HG03521 (cell line): ENCODE data around the gene FADS2.

ENCODE experiments used
- ATAC-seq: cut with Tn5 transposase; IDR thresholded peaks from one replicate; pipeline ENCODE4 v1.9.1; 2021; ENCODE audit warnings: mild to moderate bottlenecking, moderate library complexity; ENCODE audit not compliant: unreplicated experiment

The FADS2 gene

DNA sequence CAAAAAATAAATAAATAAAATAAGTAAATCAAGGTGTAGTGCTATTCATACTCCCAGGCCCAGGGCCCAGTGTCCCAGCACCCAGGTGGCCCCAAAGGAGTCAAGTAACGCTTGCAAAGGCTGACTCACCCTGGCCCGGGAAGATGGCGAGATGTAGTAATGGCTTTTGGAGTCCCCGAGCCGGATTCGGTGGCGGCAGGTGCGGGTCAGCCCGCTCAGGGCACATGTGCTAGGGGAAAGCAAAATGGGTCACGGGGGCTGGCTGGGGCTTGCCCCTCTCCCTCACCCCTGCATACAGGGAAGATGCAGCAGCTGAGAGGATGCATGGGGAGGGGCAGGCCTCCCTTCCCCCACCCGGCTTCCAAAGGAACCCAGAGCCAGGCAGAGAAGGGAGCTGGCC, 74.2 kb downstream of the FADS2 start:
- no peak for ATAC-seq

DNA sequence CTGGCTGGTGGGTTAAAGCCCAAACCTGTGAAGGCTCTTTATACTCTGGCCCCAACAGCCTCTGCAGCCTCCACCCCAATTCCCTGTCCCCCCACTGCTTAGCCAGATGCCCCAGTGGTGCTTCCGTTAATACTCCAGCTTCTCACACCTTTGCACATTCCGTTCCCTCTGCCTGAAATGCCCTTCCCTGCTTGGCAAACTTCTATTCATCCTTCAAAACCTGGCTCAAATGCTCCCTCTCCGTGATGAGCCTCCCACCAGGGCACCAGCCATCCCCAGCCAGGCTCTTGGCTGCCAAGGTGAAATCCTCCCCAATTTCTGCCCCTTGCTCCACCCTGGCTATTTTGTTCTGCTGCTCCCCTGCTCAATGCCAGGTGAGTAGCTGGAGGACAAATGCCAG, 75.7 kb downstream of the FADS2 start:
- no peak for ATAC-seq

DNA sequence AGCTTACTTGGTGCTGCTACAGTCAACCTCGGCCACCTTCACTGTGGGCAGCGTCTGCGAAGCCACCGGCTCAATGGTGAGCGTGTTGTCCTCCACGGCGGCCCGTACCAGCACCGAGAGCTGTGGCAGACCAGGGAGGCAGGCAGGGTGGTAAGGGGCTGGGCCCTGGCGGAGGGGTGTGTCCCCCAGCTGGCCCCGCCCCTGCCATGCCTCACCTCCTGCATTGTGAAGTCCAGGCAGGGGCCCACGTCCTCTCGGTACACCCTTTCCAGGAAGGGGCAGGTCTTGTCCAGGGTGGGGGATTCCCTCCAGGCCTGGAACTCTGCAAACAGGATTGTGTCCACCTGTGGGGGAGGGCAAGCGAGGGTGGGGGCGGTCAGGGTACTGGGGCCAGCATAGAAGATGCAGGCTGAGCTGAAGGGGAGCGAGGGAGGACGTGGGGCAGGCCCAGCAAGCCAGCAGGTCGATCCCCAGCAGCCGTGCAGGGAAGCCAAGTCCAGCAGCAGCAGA, 76.5 kb downstream of the FADS2 start:
- no peak for ATAC-seq

DNA sequence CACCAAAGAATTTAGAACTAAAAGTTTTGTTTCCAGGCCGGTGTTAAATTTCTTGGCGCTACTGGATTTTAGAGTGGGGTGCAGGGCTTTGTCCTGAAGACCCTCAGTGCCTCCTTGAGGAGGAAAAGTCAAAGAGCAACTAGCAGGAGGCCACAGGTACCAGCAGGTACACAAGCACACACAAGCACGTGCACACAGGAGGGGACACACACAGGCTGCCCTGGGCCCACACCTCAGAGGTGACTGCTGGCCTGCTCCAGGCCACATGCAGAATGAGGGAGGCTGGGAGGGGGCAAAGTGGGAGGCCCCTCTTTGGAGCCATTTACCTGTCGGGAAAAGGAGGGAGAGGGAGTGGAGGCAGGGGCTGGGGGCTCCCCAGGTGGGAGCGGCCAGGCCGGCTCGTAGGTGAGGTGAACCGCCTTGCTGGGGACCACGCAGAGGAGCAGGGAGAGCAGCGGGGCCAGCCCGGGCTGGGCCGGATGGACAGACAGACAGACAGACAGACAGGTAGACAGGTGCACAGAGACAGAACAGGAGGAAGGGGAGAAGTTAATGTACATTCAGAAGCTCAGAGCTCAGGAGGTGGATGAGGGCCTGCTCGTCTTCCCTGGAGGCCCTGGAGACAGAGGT, 77.1 kb downstream of the FADS2 start:
- no peak for ATAC-seq

DNA sequence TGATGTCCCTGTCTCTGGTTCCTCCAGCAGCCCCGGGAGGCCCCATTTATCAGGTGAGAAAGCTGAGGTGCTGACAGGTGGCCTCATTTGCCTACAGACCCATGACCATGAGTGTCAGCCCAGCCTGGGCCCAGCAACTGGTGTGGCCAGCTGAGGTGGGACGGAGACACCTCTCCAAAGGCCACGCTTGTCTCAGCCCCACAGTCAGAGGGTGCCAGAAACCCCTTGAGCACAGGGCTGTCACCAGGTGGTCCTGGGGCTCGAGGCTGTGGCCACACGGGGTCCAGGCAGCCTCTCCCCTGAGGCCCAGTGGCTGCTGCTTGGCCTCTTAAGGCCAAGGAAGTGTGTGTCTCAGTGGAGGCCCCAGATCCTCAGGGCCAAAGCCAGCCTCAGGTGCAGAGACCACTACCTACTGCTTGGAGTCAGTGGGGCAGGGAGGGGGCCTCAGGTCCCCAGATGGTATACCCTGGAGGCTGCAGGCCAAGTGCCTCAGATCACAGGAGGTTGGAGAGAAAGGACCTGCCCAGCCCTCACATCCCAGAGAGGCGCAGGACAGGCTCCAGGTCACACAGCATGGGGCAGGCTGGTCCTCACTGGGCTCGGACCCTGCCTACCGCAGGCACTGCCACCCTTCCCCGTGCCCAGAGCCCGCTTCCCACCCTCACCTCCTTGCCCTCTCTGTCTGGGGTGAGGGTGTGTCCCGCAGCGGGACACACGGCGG, 77.9 kb downstream of the FADS2 start:
- no peak for ATAC-seq

DNA sequence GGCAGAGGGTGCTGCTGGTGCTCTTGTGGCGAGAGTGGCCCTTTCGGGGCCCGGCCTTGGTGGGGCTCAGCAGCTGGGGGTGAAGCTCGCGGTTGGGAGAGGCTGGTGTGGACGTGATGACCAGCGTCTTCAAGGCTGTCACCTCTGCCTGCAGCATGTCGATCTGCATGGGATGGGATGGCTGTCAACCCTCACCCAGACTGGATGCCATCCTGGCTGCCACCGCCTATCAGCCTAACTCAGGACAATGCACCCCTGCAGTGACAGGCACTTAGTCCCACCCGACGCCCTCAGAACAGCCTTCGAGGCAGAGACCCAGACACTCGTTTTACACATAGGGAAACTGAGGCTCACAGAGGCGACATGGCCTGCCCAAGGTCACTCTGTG, 78.4 kb downstream of the FADS2 start:
- ATAC-seq, result no peak

DNA sequence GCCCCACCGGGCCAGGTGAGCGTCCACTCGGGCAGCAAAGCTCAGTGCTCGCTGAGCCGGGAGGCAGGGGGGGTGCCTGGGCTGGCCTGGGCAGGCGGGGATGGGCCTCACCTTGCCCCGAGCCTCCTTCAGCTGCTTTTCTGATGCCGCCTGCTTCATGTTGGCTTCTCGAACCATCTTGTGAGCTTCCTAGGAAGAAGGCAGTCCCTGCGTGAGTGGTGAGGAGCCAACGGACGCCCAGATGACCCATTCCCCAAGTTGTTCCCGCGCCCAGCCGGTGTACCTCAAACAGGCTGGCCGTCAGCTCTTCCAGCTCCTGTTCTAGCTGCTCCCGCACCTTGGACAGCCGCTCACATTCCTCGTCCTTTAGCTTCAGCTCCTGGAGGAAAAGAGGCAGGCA, 79.2 kb downstream of the FADS2 start:
- no peak for ATAC-seq

DNA sequence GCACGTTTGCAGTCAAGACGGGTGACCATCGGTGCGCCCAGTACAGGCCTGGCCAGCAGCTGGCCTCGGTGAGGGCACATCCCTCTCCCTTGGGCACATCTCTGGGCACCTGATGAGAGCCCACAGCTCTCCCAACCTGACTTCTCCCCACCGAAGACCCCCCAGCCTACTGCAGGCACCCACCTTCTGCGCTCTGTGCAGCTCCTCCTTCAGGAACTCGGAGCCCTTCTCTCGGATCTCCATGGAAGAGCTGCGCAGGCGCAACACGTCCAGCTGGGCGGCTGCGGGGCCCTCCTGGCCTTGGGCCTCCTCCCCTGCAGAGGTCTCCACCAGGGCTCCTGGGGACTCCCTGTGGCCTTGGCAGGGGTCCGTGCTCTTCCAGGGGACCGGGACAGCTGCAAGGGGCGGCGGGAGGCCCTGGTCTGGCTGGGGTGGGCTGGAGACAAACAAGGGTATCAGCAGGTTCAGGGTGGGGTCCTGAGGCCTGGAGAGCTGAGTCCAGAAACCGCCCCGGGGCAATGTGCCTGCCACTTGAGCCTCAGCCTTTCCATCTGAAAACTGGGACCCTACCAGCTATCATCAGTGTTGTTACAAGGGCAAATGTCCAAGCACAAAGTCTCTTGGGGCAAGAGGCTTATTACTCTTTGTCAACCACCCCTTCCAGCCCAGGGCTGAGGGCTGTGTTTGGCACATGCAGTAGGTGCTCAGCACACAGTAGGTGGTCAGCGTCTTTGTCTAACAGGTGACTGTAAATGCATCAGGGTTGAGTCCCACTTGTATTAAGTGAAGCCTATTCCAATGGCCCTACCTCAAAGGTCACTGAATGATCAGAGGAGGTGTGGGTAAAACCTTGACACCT, 80.0 kb downstream of the FADS2 start:
- no peak for ATAC-seq

DNA sequence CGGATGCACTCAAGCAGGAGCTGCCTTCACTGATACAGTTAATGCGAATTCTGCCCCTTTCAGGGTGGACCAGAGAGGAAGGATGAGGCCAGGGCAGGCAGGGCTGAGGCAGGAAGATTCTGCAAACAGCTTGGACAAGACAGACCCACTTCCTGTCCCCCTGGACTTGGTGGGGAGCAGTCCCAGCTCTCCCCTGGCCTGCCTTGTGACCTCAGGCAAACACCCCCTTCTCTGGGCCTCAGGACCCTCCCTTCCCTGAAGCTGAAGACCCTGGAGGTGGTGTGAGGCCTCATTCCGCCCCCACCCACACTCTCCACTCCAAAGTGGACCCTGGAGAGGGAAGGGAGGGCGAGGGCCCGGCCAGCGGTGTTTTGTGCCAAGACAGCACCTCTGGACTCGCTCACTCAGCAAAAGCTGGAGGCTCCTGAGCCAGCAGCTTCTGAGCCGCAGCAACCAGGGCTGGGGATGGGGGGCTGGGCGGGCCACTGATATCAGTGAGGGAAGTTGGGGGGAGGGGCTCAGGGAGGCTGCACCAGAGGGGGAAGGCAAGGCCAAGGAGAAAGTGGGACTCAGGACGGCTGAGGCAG, 80.7 kb downstream of the FADS2 start:
- no peak for ATAC-seq

DNA sequence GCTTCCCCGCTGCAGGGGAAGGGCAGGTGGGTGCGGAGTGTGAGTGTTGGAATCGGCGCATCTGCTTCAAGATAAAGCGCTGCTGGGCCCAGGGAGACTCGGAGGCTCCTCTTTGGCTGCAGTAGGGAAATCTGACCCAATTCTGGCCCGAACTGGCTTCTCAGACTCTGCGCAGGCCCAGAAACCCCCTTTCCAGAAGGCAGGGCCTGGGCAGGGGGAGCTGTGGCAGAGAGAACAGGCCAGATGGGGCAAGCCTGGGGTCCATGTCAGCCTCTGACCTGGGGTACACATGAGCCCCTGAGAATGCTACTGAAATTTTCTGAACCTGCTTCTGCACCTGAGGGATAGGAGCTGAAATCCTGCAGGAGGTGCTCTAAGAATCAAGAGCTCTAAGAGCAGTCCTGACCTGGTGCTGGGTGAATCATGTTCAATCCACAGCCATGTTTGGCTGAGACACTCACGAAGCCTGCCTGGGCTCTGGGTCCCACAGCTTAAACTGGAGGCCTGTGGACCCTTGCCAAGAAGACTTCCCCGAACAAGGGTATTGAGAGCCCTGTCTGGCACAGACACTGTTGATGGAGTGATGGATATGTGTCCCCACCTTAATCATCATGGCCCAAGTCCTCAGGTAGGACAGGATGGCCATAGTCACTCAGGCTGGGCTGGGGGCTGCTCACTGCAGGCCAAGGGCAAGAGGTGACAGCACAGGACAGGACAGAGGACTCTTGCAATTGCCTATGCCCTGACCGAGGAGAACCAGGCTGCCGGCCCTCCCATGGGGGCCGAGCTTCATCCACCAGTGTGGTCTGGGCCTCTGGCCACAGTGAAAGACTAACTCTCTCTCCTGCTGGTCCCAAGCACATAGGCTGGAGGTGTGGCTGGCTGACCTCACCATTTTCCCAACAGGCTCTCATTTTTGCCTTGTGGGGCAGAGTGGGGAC, 82.4 kb downstream of the FADS2 start:
- ATAC-seq, result no peak

DNA sequence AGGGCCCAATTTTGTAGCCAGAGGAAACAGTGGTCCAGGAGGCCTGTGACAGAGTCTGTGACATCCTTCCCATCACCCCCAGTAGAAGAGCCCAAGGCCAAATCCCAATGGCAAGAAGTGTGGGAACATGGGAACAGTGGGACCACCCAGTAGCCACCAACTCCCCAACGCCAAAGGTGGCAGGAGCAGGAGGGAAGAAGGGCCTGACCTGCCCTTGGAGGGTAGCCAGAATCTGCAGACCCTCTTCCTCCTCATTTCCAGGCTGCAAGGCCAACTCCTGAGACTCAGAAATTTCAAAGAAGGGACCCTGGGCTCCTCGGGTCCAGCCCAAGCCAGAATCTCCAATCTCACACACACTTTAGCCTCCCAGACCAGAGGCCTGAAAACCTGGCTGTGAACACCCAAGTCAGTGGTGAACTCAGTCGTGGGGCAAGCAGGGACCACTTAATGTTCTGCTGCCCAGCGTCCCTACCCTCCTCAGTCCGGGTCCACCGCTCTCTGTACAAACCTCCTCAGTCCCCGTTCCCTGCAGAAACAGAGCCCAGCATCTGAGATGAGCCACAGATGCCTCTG, 83.1 kb downstream of the FADS2 start:
- no peak for ATAC-seq

DNA sequence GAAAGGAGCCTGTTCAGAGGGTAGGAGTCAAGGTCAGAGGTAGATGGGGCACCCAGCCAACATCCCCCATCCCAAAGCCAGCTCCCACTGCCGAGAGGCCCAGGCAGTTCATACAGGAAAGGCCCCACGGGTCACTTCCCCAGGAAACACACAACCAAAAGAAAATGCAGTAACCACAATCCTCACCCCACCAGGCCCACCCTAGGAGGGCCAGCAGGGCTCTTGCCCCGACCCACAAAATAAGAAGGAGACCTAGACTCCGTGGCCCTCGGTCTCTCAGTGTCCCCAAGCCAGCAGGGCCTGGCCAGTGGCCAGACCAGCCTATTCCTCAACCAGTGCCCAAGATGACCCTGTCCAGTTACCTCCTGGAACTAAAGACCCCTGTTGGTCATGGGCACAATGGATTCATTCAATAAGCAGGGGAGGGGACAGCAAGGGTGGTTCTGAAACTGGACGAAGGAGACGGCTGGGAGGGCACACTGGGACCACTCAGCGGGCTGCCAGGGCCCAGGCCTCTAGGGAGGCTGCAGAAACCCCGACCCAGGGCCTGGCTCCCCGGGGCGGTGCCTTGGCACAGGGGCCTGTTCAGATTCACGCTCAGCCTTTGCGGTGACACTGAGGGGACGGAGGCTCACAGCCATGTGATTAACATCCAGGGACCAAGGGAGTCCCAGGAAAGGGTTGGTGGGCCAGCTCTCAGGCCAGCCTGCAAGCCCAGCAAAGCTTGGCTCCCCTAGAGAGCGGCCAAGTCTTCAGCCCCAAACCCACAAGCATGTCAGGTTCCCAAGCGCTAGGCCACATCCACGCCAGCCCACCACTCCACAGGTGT, 83.8 kb downstream of the FADS2 start:
- ATAC-seq, result no peak

DNA sequence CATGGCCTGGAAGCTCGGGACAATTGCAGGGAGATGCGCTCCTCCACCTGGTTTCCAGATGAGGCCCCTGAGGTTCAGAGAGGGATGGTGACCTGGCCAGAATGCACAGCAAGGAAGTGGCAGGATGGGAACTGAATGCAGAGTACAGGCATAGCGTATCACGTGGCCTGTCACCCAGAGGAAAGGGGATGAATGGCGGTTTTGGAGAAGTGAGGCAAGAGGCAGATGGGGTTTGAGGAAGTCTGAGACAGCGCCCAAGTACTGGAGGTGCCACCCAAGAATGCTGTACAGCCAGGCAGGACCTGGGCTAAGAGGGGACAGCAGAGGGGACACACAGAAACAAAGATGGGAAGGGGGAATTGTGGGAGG, 84.4 kb downstream of the FADS2 start:
- no peak for ATAC-seq

DNA sequence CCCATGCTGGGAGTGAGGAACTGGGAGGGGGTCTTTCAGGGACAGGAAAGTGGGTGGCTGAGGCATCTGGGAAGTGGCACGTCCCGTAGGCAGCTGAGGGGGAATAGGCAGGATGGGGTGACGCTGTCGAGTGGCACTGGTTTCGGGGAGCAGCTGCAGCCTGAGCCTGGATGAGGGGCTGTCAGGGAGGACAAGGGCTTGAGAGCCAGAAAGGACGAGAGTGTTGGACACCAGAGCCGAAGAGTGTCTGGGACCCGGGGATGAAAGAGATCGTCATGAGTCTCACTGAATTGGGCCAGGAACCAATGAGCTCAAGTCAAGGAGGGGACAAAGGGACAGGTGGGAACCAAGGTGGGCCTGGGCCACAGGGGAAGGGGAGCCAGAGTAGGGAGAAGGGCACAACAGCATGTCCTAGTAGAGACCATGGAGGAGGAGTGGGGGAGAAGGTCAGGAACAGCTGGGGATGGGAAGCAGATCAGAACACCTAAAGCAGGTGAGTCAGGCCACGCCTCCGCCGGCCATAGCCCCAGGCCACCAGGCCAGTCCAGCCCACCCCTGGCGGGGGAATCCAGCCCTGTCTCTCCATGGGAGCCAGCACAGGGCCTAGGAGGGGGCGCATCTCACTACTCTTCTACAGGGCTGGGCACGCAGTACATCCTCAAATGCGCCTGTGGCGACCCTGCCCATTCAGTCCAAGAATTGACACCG, 85.0 kb downstream of the FADS2 start:
- no peak for ATAC-seq

DNA sequence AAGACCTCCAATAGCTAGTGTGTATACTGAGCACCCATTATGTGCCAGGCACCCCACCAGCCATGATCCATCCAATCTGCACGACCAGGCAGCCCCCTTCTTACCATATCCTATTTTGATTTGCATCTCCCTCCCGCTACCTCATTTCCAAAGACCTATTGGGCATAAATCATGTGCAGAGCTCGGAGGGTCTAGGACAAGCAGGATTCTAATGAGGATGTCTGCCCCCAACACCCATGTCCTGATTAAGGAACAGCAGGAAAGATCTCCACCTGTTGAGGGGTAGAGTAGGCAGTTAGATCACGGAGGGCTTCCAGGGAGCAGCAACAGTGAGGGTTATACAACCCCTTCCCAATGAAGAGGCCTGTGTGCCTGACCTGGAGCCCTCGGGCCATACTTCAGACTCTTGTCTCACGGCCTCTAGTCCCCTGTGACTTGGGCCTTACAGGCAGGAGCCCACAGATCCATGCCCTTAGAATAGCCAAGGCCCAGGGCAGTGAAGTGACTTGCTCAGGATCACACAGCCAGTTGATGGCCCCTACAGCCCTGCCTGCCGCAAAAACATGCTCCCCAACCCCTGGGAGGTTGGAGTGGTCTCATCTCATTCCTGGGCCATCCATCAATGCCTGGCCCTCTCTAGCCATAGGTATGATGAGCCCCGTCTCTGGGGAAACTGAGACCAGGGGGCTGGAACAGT, 85.7 kb downstream of the FADS2 start:
- no peak for ATAC-seq

DNA sequence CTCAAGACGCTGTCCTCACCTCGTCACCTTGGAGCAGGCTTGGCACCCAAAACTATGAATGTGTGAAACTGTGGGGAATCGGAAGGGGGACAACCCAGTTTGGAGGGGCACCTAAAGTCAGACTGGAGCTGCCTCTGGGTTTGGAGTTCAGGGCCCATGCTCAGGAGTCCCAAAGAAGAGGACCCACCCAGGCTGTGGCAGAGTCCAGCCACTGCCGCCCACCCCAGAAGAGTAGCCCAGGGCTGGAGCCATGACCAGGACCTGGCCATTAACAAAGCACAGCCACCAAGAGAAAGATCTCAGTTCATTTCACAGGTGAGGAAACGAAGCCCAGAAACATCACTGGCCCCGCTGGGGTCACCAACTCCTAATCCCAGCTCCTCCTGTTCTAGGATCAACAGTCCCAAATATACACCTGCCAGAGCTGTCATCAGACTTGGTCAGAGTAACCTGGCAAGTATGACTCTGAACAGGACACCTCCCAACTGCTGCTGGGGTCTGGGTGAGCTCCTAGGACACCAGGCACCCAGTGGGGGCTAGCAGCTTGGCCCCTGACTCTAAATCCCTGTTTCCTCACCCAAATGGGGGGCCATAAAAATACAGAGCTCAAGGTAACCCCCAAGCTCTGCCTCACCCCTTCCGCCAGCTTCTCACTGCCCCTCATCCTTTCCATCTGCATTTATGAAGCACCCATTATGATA, 86.5 kb downstream of the FADS2 start:
- no peak for ATAC-seq

DNA sequence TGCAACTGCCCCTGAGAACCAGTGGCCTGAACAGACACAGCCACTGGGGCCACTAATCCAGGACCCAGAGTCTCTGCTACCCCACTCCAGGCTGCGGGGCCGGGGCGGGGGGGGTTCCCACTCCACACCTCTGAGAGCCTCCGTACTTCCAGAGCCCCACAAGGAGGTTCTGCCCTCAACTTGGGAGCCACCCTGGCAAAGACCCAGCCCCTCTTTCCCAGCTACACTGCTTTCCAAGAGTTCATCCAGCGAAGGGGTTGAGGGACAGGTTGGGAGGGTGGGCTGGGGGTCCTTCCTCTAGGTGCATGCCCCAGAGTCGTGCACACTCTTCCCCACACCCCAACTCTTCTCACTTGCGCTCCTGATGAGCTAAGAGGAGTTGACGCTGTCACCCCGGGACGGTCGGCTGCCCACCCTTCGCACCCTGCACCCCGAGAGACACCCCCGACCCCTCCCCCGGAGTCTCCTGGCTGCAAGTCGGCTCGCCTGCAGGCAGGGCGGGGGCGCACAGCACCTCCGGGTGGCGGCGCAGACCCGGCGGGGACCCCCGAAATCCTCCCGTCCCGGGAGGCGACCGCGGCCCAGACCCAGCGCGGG, 88.7 kb downstream of the FADS2 start:
- no peak for ATAC-seq
